GM18499 (cell line): ENCODE measurements around the gene CACNA1D.
"Not testable (repeated sequence)": the region's sequence is repeated elsewhere in the genome, so short reads cannot be mapped to it uniquely, and the experiment has no call there.

Experiments
- ATAC-seq: cut with Tn5 transposase; IDR thresholded peaks from one replicate; pipeline ENCODE4 v1.9.1; 2021; ENCODE audit warnings: moderate number of reproducible peaks; ENCODE audit not compliant: insufficient read depth, unreplicated experiment

The CACNA1D gene

DNA sequence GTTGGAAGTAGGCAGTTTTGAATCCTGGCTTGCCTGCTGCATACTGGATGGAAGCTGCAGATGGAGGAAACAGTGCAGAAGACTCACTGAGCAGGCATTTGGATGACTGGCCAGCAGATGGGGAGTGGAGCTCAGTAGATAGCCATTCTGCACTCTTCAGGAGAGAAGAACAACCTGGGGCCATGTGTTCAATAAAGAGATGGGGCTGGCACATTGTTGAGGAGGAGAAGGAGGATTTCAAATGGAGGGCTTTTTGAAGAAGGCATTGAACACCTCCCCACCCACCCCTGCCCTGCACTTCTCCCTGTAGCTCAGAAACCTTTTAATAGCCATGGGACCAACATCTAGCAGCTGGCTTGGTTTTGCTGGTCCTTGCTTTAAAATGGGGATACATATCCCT lies 109.8 kb downstream of the CACNA1D start:
- ATAC-seq = no peak

DNA sequence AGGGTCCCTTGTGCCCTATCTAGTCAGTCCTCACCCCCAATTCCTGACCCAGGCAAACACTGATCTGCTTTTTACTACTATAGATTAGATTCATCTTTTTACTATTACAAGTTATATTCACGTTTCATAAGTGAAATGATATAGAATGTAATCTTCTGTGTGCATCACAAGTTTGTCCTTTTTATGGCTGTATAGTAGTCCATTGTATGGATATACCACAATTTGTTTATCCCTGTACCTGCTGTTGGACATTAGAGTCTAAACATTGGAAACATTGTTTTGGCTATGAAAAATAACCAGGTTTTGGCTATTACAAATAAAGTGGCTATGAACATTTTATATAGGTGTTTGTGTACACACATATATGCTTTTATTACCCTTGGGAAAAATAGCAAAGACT lies 112.4 kb downstream of the CACNA1D start:
- no peak for ATAC-seq

DNA sequence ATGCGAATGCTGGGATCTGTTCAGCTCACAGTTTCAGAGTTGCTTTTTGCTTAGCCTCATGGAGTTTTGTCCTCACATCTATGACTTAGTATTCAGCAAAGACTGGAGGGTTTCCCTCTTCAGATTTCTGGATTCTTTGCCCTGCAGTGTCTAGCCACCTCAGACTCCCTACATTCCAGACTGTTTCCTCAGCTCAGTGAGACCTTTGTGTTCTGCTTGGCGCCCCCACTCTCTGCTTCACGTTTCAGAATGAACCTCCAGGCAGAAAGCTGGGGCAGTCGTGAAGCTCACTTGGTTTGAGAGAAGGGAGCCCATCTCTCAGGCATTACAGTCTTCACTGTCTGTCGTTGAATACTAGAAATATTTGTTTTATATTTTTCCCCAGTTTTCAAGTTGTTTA lies 118.1 kb downstream of the CACNA1D start:
- ATAC-seq = no peak

DNA sequence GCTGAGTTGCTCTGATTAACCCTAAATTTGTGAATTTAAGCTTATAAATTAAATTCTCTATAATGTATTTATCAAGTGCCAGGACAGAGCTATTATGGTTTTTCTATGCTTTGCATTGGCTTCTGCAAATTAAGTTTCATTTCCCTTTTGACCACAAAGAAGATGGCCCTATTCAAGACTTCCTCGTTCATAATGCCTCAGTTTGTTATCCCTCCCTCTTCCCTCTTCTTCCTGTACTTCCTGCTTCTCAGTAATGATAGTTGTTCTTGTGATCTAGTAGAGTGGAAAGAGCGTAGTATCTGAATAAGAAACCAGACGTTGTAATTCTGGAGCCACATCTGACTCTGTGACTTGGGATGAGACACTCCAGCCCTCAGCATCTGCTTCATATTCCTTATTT lies 118.7 kb downstream of the CACNA1D start:
- no peak for ATAC-seq

DNA sequence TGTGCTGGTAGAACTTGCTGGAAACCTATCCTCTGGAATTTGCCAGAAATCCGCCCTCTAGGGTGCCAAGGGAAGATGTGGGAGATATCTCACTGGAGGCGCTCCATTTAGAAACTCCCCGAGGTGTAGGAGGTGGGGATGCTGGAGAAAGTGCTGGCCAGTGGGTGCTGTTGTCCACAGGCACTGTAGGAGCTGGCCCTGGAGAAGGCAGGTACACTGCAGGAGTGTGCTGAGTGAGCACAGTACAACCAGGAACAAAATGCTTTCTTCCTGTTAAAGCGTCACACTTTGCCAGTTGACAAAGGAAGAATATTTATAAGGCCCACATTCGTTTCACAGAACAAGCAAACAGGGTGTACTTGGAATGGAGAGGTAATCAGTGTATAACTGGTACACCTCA lies 119.9 kb downstream of the CACNA1D start:
- no peak for ATAC-seq

DNA sequence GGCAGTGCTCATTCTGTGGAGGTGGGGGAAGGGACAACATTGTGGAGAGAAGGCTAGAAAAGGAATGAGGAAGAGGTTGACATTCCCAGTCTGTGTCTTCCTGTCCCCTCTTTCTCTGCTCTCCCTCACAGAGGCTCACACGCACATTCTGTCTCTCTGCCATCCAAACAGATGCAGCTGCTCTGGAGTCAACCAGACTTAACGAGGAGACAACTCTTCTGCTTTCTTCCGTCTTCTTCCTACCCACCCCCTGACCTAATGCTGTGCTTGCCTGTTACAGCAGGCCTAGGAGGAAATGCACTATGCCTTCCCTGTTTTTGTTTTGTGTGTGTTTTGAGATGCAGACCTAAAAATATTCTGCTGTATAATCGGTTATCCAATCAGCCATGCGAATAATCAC lies 121.9 kb downstream of the CACNA1D start:
- ATAC-seq = no peak

DNA sequence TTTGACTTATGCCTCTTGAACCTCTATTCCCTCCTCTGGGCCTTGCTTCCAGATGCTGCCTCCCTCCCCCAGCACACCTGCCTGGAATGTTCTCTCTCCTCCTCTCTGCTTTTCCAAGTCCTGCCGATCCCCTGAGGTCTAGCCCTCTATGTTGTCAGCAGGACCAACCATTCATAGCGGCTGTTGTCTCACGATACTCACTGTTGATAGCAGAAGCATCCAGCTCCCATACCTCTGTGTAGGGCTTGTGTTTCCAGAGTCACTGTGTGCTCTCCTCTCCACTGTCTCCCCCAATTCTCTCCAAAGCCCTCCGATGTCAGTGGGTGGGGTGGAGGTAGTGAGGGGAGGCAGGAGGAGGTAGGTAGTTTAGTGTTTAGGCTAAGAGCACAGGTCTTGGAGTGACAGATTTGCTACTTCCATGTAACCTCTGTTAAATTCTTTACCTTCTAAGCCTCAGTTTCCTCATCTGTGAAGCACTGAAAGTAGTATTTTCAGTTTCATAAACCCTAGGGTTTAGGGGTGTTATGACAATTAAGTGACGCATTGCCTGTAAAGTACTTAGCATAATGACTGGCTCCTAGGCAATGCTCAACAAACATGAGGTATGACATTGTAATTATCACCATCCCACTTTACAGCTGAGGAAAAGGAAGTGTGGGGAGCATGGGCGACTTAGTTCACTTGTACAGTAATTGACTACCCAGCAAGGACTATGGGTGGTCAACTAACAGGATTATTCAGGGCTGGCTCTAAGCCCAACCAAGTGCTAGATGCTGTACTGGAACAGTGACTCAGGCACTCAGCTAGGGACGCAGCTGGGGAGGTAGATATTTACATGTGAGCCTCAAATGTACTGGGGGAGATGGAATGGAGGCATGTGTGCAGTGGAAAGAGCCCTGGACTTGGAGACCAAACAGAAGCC lies 122.8 kb downstream of the CACNA1D start:
- no peak for ATAC-seq

DNA sequence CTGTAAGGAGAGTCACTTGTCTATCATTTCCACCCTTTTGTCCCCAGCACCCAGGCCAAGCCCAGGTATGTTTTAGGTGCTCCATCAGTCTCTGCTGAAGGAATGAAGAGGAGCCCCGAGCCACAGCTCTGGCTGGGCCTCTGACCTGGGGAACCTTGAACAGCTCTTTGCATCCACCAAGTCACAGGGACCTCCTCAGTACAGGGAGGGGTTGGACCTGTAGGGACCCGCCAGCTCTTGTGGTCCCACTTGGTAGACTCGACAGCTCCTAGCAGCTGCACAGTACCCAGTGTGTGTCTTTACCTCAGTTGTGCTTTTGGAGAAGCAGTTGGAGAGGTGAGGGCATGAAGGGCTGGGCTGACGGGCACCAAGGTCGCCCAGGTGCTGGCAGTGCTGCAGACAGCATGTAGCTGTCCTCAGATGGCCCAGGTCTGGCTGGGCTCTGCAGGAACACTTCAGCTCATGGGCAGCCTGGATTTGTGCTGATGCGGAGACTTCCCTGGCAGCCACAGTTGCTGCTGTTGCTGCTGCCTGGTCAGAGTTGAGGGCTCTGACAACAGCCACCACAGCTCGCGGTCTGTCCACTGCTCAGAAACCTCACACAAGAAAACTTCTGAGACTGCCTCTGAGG lies 123.6 kb downstream of the CACNA1D start:
- no peak for ATAC-seq

DNA sequence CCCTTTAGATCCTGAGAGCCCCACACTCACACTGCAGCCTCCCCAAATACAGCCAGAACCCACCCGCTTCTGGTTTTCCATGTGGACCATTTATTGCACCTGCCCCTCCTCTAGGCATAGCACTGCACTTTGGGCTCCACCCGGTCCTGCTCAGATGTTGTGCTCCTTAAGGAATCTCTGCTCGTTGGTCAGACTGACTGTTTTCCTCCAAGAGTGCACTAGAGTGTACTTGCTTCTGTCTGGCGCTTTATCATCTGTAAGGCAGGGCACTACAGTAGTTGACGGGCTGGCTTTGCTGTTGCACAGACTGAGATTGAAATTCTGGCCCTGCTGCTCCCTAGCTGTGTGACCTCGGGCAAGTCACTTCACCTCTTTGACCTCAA lies 124.1 kb downstream of the CACNA1D start:
- ATAC-seq = no peak

DNA sequence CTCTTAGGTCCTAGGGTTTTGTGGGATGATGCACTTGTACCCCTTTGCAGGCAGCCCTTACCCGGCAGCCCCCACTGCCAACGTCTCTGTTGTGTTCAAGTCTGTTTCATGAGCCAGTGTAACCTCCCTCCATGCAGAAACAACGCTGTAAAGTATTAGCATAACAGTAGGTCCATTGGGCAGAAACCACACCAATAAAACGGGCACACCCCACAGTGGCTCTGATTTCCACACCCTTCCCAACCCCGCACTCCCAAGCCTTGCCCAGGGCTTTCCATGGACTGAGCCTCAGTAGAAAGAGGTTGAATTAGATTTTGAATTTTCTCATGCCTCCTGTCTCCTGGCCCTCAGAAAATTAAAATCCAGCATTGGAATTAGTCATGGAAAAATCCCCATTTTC lies 124.5 kb downstream of the CACNA1D start:
- no peak for ATAC-seq

DNA sequence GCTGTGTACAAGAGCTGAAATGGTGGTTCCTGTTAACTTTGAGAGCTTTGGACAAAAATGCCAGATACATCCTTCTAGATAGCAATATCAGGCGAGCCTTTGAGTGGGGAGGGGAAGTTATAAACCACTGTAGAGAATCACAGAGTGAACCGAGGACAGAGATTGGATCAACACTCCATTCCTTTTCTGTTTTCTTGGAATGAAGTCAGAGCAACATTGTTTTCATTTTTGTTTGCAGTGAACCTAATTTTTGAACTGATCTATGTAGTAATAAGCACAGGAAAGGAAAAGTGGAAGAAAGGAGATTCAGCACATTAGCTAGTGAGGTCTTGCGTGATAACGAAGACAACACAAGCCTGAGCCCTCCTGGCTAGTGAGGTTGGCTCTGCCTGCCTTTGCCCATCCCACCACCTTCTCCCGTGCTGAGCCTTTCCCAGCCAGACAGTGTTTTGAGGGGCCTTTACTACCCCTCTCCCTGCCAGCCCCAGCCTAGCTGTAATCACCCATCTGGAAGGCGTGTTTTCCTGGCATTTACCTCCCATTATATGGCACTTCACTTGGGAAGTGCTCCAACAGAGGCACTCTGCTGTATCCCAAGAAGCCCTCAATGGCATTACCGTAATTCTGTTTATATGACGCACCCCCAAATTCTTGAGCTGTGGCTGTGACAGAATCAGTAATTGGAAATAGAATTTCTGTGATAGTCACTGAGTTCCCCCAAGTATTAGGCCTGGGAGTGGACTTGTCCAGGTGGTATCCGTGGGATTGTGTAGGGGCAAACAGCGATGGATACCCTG lies 129.8 kb downstream of the CACNA1D start:
- ATAC-seq = no peak

DNA sequence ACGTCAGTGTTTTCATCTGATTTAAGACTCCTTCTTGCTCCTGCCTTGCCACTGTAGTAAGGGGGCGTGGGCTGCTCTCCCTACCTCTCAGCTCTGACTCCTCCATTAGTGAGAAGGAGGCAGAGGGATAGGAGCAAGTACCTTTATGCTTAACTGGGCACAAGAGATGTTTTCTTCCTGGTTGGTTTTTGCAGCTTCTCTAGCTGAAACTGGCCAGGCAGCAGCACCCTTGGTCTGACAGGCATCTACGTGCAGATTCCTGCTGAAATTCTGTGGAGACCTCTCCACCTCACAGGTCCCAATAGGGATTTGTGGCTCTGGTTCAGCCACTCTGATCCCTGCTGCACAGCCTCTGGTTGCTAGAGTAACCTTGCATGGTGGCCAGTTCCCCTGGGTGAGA lies 132.5 kb downstream of the CACNA1D start:
- no peak for ATAC-seq

DNA sequence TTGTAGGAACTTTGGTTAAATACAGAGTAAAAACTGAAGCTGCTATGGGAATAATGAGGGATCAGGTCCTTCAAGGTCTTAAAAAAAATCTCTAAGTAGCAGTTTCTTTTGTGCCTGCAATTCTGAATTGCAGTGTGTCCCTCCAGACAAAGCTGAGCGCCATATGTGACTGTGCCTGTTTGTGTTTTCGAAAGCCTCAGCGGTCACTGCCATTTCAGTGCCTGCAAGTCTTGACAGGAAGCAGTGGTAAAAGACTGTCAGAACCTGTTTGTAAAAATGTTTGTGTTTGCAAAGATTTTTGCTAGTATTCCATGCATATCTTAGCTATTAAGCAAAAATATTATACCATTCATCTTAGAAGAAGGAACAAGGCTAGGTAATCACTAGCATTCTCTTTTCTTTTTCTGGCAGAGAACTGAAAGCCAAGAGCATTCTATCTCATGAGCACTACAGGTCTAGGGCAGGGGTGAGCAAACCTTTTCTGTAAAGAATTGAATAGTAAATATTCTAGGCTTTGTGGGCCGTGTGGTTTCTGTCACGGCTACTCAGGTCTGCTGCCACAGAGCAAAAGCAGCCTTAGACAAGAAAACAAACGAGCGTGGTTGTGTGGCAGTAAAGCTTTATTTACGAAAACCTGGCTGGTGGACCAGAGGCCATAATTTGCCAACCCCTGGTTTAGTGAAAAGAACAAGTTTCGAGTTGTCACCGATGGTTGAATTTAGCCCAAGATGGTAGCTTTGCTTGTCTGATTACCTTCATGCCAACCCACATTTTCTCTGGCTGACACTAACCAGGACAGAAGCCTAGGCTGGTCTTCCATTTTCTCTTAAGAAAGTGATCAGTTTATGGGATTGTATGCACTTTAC lies 134.4 kb downstream of the CACNA1D start:
- no peak for ATAC-seq

DNA sequence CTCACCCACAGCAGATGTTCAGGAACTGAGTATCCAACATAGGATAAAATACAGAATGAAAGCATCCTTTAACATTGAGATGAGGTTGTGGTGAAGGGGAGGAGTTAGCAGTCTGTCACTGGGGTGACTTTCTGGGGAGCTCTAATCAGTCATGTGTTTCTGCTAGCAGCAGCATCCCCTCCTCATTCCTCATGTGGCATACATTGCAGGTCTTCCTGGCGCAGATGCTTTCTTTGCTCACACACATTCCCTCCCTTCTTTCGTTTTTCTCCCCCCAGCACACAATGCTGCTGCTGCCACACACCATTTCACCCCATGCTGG lies 135.0 kb downstream of the CACNA1D start:
- no peak for ATAC-seq

DNA sequence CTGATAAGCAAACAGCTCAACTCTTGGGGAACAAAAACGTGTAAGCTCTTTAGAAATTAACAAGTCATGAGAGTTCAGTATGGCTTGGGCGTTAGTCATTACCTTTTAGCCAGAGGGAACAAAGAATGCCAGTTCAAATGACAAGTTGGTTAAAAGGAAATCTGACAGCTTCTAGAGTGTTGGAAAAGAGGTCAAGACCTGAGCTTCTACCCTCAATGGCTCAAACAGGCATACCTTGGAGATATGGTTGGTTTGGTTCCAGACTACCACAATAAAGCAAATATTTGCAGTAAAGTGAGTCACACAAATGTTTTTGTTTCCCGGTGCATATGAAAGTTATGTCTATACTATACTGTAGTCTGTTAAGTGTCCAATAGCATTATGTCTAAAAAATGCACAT lies 136.1 kb downstream of the CACNA1D start:
- ATAC-seq = no peak

DNA sequence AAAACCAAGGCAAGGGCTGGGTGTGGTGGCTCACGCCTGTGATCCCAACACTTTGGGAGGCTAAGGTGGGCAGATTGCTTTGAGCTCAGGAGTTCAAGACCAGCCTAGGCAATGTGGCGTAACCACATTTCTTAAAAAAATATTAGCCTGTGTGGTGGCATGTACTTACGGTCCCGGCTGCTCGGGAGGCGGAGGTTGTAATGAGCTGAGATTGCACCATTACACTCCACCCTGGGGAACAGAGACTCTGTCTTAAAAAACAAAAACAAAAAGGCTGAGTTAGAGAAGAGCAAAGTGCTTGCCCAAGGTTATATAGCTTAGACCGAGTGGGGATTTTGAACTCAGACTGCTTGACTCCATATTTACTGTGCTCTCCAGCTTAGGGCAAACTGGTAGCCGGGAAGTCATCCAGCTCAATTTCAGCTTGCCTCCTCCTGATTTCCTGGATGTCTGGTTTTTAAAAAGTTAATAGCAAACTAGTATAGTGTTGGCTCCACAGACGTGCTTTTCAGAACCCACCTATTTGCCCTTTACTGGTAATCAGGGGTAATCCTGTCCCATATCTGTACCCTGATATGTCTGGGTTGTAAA lies 138.9 kb downstream of the CACNA1D start:
- no peak for ATAC-seq

DNA sequence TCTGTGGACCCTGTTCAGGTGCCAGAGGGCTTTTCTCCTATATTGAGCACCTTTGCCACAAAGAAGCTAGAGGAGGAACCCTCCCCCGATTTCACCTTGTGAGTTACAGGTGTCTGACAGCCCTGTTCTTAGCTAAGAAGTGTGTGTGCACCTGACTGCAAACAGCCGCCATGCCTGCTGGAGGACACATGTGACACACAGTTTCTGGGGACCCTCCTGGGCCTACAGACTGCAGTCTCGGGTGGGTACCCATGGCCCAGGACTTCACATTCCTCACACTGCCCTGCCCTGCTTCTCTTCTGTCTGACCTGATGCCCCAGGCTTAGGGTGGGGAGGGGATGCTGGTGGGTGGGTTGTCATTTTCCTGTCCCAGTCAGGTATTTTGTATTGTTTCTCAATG lies 140.6 kb downstream of the CACNA1D start:
- no peak for ATAC-seq

DNA sequence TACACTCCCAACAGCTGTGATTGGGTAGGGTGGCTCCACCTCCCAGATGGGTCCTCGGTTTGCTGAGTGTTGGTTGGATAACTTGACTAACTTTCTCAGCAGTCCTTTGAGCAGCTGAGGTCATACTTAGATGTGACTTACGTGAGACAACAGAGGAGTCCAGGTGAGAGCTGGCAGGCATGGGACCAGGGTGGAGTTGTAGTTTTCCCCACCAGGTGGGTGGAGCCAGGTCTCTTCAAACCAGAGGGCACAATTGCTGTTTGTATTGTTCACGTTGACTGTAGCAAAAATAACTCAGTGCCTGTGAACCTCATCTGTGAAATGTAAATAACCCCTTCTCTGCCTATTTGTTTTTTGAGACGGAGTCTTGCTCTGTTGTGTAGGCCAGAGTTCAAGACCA lies 144.4 kb downstream of the CACNA1D start:
- not testable (repeated sequence) for ATAC-seq

DNA sequence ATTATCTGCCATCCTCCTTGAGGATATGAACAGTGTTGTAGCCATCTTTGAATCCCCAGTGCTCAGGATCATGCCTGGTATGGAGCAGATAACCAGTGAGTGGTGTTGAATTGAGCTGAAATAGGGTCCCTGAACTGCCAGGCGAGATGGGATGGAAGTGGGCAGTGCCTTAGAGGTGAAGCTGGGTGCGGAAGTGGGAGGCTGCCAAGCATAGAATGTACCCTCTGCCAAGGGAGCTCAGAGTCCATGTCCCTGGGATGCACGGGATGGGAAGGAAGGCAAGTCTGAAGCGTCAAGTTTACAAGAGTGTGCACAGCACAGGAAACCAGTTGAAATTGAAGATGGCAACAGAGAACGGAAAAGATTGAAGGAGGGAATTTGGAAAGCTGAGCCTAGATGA lies 147.0 kb downstream of the CACNA1D start:
- no peak for ATAC-seq

DNA sequence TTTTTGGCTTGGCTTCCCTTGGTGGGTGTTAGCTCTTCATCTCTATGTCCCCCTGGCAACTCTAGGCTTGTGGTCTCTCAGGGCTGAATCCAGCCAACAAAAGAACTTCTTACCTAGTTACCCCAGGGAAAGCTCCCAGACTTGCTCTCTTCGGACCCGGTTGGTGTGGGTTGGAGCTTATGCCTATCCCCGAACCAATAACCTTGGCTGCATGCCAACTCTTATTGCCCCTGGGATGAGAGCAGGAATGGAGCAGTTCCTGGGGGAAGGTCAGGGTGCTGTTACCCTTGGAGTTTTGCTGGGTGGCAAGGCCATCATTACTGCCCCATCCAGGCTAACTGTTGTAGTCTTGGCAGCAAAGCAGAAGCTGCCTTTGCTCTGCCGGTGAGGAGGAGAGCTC lies 147.8 kb downstream of the CACNA1D start:
- no peak for ATAC-seq
